ENCODE data around the gene ITPR2. TPM values are rescaled to one million over a fixed set of nuclear protein-coding genes. Genes with fewer than 3 reads are reported as not detected.

ITPR2 gene
- total and polyA plus RNA-seq, 4 donors: 4.1 to 47.0 (median 26.5) TPM

DNA sequence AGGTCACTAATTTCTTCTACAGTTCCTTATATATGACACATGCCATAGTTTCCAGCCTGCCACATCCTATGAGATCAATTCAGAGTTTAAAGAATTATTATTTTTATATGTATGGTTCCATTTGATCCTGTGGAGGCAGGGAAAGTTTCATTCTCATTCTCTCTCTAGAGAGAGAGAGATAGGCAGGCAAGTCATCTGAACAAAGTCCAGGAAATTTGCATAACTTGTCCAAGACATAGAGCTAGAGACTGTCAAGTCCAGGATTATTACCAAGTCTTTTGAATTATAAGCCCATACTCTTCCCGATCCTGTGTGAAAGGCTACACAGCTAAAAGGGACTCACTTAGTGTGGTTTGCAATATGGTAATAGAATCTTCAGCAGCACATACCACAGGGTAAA, 422.3 kb downstream of the ITPR2 start:
- Histone ChIP-seq H3K4me1 (ENCODE audit: control insufficient read depth in 5 of 5, insufficient read depth in 5 of 5, low read length in 5 of 5) (no peaks in the 10 kb centered on the region), H3K4me3 (no peak overlapping the region), H3K27me3 (ENCODE audit: control insufficient read depth in 3 of 3, insufficient read depth in 3 of 3, low read length in 2 of 3) (no peaks in the 10 kb centered on the region), H3K36me3 (ENCODE audit: control insufficient read depth in 4 of 4, insufficient read depth in 4 of 4, low read length in 4 of 4) (peaks cover 0 to 16% (median 3%) of the 10 kb centered on the region in 4 donors), H3K9ac (ENCODE audit: insufficient read depth in 1 of 2, low read length in 2 of 2) (no peak overlapping the region), H3K9me3 (ENCODE audit: control insufficient read depth in 4 of 4, insufficient read depth in 3 of 4, low read length in 3 of 4) (no peaks in the 10 kb centered on the region), H3K27ac (ENCODE audit: low read depth in 1 of 2, low read length in 1 of 2) (no peak overlapping the region)
- DNase-seq (no peak), ATAC-seq (ENCODE audit: insufficient read depth, low FRiP score) (no peak)
- TF ChIP-seq, protein P1, sequence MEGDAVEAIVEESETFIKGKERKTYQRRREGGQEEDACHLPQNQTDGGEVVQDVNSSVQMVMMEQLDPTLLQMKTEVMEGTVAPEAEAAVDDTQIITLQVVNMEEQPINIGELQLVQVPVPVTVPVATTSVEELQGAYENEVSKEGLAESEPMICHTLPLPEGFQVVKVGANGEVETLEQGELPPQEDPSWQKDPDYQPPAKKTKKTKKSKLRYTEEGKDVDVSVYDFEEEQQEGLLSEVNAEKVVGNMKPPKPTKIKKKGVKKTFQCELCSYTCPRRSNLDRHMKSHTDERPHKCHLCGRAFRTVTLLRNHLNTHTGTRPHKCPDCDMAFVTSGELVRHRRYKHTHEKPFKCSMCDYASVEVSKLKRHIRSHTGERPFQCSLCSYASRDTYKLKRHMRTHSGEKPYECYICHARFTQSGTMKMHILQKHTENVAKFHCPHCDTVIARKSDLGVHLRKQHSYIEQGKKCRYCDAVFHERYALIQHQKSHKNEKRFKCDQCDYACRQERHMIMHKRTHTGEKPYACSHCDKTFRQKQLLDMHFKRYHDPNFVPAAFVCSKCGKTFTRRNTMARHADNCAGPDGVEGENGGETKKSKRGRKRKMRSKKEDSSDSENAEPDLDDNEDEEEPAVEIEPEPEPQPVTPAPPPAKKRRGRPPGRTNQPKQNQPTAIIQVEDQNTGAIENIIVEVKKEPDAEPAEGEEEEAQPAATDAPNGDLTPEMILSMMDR (IDR thresholded peaks at IDR 0.05; ENCODE audit: control extremely low read depth, extremely low read depth): no peak
- WGBS, 2 donors: 96 to 100% methylated on average over 1 of the region's 1 CpG

DNA sequence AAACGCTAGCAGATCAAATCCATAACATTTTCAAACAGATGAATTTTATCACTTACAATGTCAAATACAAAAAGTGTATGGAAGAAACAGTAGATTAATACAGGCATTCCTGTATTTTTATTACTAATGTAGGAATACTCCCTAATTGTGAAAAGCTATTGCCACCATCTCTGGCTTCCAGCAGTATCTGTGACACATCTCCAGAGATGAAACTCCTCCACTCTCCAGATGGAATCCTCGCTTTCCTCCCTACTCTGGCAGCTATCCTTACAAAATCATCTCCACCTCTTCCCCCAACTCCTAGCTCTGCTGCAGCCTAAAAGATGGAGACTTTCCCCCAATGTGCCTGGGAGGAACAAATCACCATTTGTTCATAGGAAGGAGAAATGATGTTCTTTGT, 426.2 kb downstream of the ITPR2 start:
- 94 to 95% methylated on average over 2 of the region's 2 CpGs for WGBS, 2 donors
- TF ChIP-seq, protein P1 (IDR thresholded peaks at IDR 0.05; ENCODE audit: control extremely low read depth, extremely low read depth): no peak

DNA sequence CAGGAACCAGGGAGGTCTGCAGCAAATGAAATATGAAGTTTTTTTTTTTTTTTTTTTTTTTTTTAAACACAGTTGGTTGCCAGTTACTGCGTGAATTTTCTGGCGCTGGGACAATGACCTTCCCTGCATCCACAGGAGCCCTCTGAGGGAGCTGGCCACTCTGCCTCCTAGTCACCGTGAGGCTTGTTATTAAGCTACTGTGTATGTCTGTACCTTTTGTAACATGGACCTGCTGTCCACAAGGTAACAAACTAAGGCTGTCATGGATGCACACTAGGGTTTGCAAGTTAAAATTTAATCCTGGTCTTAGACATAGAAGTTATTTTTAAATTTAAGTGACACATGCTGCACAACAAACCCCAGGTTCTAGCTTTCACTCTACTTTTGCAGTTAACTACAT, 426.6 kb downstream of the ITPR2 start:
- DNase-seq (no peak), ATAC-seq (ENCODE audit: insufficient read depth, low FRiP score) (no peak)
- no peak overlapping the region for H3K4me3 ChIP-seq
- no peak overlapping the region for H3K27ac ChIP-seq (ENCODE audit: low read depth in 1 of 2, low read length in 1 of 2)
- peaks cover 0 to 16% (median 4%) of the 10 kb centered on the region in 4 donors for H3K36me3 ChIP-seq (ENCODE audit: control insufficient read depth in 4 of 4, insufficient read depth in 4 of 4, low read length in 4 of 4)
- H3K4me1 ChIP-seq (ENCODE audit: control insufficient read depth in 5 of 5, insufficient read depth in 5 of 5, low read length in 5 of 5): no peaks in the 10 kb centered on the region
- WGBS, 2 donors: 75 to 91% methylated on average over 3 of the region's 3 CpGs
- TF ChIP-seq, protein P1 (IDR thresholded peaks at IDR 0.05; ENCODE audit: control extremely low read depth, extremely low read depth): no peak
- H3K27me3 ChIP-seq (ENCODE audit: control insufficient read depth in 3 of 3, insufficient read depth in 3 of 3, low read length in 2 of 3): no peaks in the 10 kb centered on the region
- no peak overlapping the region for H3K9ac ChIP-seq (ENCODE audit: insufficient read depth in 1 of 2, low read length in 2 of 2)
- no peaks in the 10 kb centered on the region for H3K9me3 ChIP-seq (ENCODE audit: control insufficient read depth in 4 of 4, insufficient read depth in 3 of 4, low read length in 3 of 4)

More for the DNA sequence above, 426.2 kb downstream of the ITPR2 start:
- Histone ChIP-seq H3K9ac (ENCODE audit: insufficient read depth in 1 of 2, low read length in 2 of 2) (no peak overlapping the region), H3K4me3 (no peak overlapping the region), H3K36me3 (ENCODE audit: control insufficient read depth in 4 of 4, insufficient read depth in 4 of 4, low read length in 4 of 4) (peaks cover 0 to 16% (median 4%) of the 10 kb centered on the region in 4 donors), H3K27ac (ENCODE audit: low read depth in 1 of 2, low read length in 1 of 2) (no peak overlapping the region), H3K4me1 (ENCODE audit: control insufficient read depth in 5 of 5, insufficient read depth in 5 of 5, low read length in 5 of 5) (no peaks in the 10 kb centered on the region), H3K9me3 (ENCODE audit: control insufficient read depth in 4 of 4, insufficient read depth in 3 of 4, low read length in 3 of 4) (no peaks in the 10 kb centered on the region), H3K27me3 (ENCODE audit: control insufficient read depth in 3 of 3, insufficient read depth in 3 of 3, low read length in 2 of 3) (no peaks in the 10 kb centered on the region)
- ATAC-seq (ENCODE audit: insufficient read depth, low FRiP score): no peak
- DNase-seq: no peak

DNA sequence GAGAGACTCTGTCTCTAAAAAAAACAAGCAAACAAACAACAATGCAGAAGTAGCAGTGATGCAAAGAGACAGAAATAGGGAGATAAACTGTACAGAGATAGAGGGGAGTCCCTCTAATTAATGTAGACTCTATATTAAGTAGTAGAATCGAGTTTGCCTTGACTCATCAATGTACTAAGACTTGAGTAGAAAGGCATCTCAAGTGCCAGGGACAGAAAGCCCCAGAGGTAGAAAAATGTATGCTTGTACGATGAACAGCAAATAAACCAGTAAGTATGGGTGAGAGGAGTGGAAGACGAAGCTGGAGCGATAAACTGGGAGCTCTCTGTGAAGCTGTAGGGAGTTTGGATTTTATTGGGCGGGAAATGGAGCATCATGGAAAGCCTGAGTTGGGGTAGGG, 429.4 kb downstream of the ITPR2 start:
- Histone ChIP-seq H3K9ac (ENCODE audit: insufficient read depth in 1 of 2, low read length in 2 of 2) (no peak overlapping the region), H3K36me3 (ENCODE audit: control insufficient read depth in 4 of 4, insufficient read depth in 4 of 4, low read length in 4 of 4) (peaks cover 0 to 8% (median 2%) of the 10 kb centered on the region in 4 donors), H3K27me3 (ENCODE audit: control insufficient read depth in 3 of 3, insufficient read depth in 3 of 3, low read length in 2 of 3) (no peaks in the 10 kb centered on the region), H3K9me3 (ENCODE audit: control insufficient read depth in 4 of 4, insufficient read depth in 3 of 4, low read length in 3 of 4) (no peaks in the 10 kb centered on the region), H3K27ac (ENCODE audit: low read depth in 1 of 2, low read length in 1 of 2) (no peak overlapping the region), H3K4me1 (ENCODE audit: control insufficient read depth in 5 of 5, insufficient read depth in 5 of 5, low read length in 5 of 5) (no peaks in the 10 kb centered on the region), H3K4me3 (no peak overlapping the region)
- TF ChIP-seq, protein P1 (IDR thresholded peaks at IDR 0.05; ENCODE audit: control extremely low read depth, extremely low read depth): no peak
- ATAC-seq (ENCODE audit: insufficient read depth, low FRiP score) (no peak), DNase-seq (no peak)
- 82 to 90% methylated on average over 5 of the region's 5 CpGs for WGBS, 2 donors
